Activated naive CD8-positive, alpha-beta T cell (primary cell): ENCODE data around the gene PATJ.
"Not testable (repeated sequence)": the region's sequence is repeated elsewhere in the genome, so short reads cannot be mapped to it uniquely, and the experiment has no call there.

ENCODE experiments used
- H3K27ac Mint-ChIP-seq: one replicate; pipeline ENCODE4 v1.8.0; 2021; ENCODE audit warnings: mixed read lengths
- H3K27me3 Mint-ChIP-seq: one replicate; pipeline ENCODE4 v1.8.0; 2021; ENCODE audit warnings: mixed read lengths
- H3K36me3 Mint-ChIP-seq: one replicate; pipeline ENCODE4 v1.8.0; 2021; ENCODE audit warnings: mixed read lengths
- H3K4me1 Mint-ChIP-seq: one replicate; pipeline ENCODE4 v1.8.0; 2021; ENCODE audit warnings: low read depth, mixed read lengths
- H3K4me3 Mint-ChIP-seq: one replicate; pipeline ENCODE4 v1.8.0; 2021; ENCODE audit warnings: mild to moderate bottlenecking, mixed read lengths
- H3K9me3 Mint-ChIP-seq: one replicate; pipeline ENCODE4 v1.8.0; 2021; ENCODE audit warnings: low read depth, mixed read lengths

The PATJ gene

GRCh38 chr1:61914823-61915482, 172.7 kb downstream of the PATJ start:
- no peaks in the 10 kb centered on the region for H3K9me3 Mint-ChIP-seq
- peaks cover 18% of the 10 kb centered on the region for H3K36me3 Mint-ChIP-seq
- H3K27ac Mint-ChIP-seq = no peak overlapping the region
- H3K27me3 Mint-ChIP-seq = no peaks in the 10 kb centered on the region
- H3K4me3 Mint-ChIP-seq = no peak overlapping the region
- H3K4me1 Mint-ChIP-seq = no peaks in the 10 kb centered on the region

DNA sequence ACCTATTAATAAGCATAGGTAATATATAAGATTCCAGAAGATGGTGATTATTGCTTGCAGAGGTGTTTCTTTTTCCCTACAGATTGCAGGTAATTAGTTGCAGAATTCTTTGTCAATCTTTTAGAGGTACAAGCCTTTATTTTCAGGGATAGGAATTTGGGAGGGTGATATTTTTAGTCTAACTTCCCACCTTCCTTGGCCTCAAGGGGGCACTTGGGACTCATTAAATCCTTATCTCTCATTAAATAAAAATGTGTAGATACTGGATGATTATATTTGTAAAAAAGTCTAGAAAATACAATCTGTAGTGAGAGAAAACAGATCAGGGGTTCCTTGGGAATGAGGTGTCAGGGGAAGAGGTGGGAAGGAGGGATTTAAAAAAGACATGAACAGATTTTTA, 179.2 kb downstream of the PATJ start:
- H3K4me3 Mint-ChIP-seq = no peak overlapping the region
- H3K27ac Mint-ChIP-seq = no peak overlapping the region
- H3K9me3 Mint-ChIP-seq = no peaks in the 10 kb centered on the region
- peaks cover 23% of the 10 kb centered on the region for H3K36me3 Mint-ChIP-seq
- H3K4me1 Mint-ChIP-seq = no peaks in the 10 kb centered on the region
- H3K27me3 Mint-ChIP-seq = no peaks in the 10 kb centered on the region

- H3K36me3 Mint-ChIP-seq = peaks cover 25% of the 10 kb centered on the region
- no peaks in the 10 kb centered on the region for H3K27me3 Mint-ChIP-seq
- H3K27ac Mint-ChIP-seq = no peak overlapping the region
- H3K9me3 Mint-ChIP-seq = no peaks in the 10 kb centered on the region
- H3K4me3 Mint-ChIP-seq = no peak overlapping the region
- H3K4me1 Mint-ChIP-seq = no peaks in the 10 kb centered on the region
Measured at GRCh38 chr1:61922950-61923480, 180.7 kb downstream of the PATJ start.

DNA sequence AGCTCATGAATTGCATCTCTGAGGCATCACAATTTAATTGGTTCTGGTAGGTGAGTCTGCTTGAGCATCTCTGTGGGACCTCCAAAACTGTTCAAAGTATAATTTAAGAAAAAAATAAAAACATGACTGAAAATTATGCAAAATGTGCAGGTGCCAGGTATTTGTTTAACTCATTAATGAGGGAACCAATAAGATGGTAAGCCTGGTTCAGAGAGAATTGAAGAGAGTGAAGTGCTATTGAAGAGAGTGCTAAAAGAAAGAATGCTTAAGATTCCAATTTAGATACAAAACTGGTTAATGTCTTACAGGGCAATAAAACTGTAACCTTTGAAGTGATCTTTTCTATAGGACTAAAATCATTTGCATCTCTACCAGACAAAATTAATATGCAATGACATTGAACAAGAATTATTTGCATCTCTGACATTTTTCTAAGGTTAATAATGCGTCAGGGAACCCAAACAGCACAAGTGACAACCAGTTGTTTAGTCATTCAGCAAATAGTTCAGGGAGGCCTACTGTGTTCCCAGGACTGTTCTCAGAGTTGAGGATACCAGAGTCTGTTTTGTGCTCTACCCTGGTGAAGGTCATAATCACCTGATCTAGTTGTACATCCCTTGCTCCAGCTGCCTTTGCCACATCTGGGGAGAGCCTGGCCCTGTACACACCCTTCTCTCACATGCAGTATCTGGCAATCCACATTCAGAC, 183.5 kb downstream of the PATJ start:
- Mint-ChIP-seq H3K36me3 (peaks cover 31% of the 10 kb centered on the region), H3K9me3 (no peaks in the 10 kb centered on the region), H3K27me3 (no peaks in the 10 kb centered on the region), H3K27ac (no peak overlapping the region), H3K4me3 (no peak overlapping the region), H3K4me1 (no peaks in the 10 kb centered on the region)

DNA sequence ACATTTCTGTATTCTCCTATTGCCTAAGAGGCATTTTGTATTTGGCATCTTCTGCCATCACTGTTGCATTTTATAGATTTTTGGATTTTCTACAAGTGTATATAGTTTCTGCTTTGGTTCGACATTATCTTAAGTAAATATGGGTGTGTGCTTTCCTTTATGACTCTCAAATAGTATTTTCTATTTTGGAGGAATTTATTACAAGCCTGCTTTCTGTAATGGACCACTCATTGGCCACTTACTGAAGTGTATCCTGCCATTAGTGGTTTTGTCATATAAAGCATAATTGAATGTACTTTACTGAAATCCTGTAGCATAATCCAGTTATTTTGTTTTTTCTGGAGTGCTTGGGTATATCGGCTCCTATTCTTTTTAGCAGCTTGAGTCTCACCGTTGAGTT, 184.3 kb downstream of the PATJ start:
- Mint-ChIP-seq H3K27me3 (no peaks in the 10 kb centered on the region), H3K4me3 (no peak overlapping the region), H3K36me3 (peaks cover 28% of the 10 kb centered on the region), H3K4me1 (no peaks in the 10 kb centered on the region), H3K9me3 (no peaks in the 10 kb centered on the region), H3K27ac (no peak overlapping the region)

DNA sequence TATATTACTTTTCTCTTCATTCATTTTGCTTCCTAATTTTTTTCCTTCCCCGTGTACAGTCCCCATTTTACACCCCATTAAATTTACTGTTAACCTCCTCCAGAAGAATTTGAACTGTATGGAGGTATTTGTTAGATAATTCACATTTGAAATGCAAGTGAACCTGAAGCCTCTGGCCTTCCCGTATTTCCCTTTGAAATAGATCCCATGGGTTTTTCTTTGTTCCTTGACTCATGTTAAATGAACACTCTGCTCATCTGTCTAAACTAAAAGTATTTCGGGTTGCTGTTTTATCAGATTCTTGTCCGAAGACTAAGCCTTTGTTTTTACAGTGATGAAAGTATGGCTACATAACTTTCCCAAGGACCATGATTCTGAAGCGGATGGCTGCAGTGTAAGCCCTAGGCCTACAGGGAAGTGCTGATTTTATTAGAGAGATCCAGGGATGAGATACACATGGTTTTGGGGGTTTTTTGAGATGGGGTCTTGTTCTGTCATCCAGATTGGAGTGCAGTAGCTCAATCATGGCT, 187.9 kb downstream of the PATJ start:
- Mint-ChIP-seq H3K9me3 (no peaks in the 10 kb centered on the region), H3K27ac (no peak overlapping the region), H3K27me3 (no peaks in the 10 kb centered on the region), H3K4me1 (peaks cover 3% of the 10 kb centered on the region), H3K4me3 (no peak overlapping the region), H3K36me3 (peaks cover 29% of the 10 kb centered on the region)

GRCh38 chr1:61931587-61932279, 189.5 kb downstream of the PATJ start:
- no peak overlapping the region for H3K4me3 Mint-ChIP-seq
- H3K36me3 Mint-ChIP-seq = peaks cover 31% of the 10 kb centered on the region
- H3K9me3 Mint-ChIP-seq = no peaks in the 10 kb centered on the region
- no peaks in the 10 kb centered on the region for H3K27me3 Mint-ChIP-seq
- peaks cover 3% of the 10 kb centered on the region for H3K4me1 Mint-ChIP-seq
- H3K27ac Mint-ChIP-seq = no peak overlapping the region

- Mint-ChIP-seq H3K4me1 (peaks cover 3% of the 10 kb centered on the region), H3K27me3 (no peaks in the 10 kb centered on the region), H3K27ac (no peak overlapping the region), H3K9me3 (no peaks in the 10 kb centered on the region), H3K36me3 (peaks cover 16% of the 10 kb centered on the region), H3K4me3 (no peak overlapping the region)
Measured at GRCh38 chr1:61935516-61935915, 193.2 kb downstream of the PATJ start.

- Mint-ChIP-seq H3K36me3 (peaks cover 17% of the 10 kb centered on the region), H3K9me3 (no peaks in the 10 kb centered on the region), H3K4me3 (no peak overlapping the region), H3K4me1 (peaks cover 3% of the 10 kb centered on the region), H3K27me3 (no peaks in the 10 kb centered on the region), H3K27ac (no peak overlapping the region)
Measured at GRCh38 chr1:61936839-61937238, 194.6 kb downstream of the PATJ start.

- Mint-ChIP-seq H3K27me3 (no peaks in the 10 kb centered on the region), H3K4me1 (no peaks in the 10 kb centered on the region), H3K4me3 (no peak overlapping the region), H3K36me3 (peaks cover 7% of the 10 kb centered on the region), H3K27ac (no peak overlapping the region), H3K9me3 (no peaks in the 10 kb centered on the region)
Measured at GRCh38 chr1:61941794-61942193, 199.5 kb downstream of the PATJ start.

- Mint-ChIP-seq H3K4me1 (no peaks in the 10 kb centered on the region), H3K36me3 (peaks cover 5% of the 10 kb centered on the region)
Measured at GRCh38 chr1:61942856-61943255, 200.6 kb downstream of the PATJ start.

GRCh38 chr1:61948685-61949084, 206.4 kb downstream of the PATJ start:
- H3K27ac Mint-ChIP-seq, H3K4me1 Mint-ChIP-seq, H3K27me3 Mint-ChIP-seq, H3K36me3 Mint-ChIP-seq, H3K9me3 Mint-ChIP-seq, H3K4me3 Mint-ChIP-seq: not testable (repeated sequence)

More at GRCh38 chr1:61942856-61943255, 200.6 kb downstream of the PATJ start:
- Mint-ChIP-seq H3K4me3 (no peak overlapping the region), H3K27me3 (no peaks in the 10 kb centered on the region), H3K27ac (no peak overlapping the region), H3K9me3 (no peaks in the 10 kb centered on the region)

DNA sequence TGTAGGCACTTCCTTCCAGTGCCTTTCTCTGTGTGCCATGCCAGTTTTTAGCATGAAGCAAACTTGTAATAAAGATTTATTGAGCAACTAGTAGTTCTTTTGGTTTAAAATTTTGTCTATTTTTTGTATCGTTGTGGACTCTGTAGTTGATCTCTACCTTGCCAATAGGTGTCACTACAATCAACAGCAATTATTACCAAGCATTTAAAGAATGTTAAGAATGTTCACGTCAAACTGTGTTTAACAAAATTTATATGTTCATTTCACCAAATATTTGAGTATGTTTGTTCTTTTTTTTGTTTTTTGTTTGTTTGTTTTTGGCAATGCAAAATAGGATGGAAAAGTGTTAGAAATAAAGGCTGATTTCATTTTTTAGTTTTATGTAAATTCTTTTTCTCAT, 208.1 kb downstream of the PATJ start:
- H3K4me1 Mint-ChIP-seq = no peaks in the 10 kb centered on the region
- no peak overlapping the region for H3K4me3 Mint-ChIP-seq
- no peaks in the 10 kb centered on the region for H3K27me3 Mint-ChIP-seq
- no peaks in the 10 kb centered on the region for H3K9me3 Mint-ChIP-seq
- H3K27ac Mint-ChIP-seq = no peak overlapping the region
- peaks cover 2% of the 10 kb centered on the region for H3K36me3 Mint-ChIP-seq

DNA sequence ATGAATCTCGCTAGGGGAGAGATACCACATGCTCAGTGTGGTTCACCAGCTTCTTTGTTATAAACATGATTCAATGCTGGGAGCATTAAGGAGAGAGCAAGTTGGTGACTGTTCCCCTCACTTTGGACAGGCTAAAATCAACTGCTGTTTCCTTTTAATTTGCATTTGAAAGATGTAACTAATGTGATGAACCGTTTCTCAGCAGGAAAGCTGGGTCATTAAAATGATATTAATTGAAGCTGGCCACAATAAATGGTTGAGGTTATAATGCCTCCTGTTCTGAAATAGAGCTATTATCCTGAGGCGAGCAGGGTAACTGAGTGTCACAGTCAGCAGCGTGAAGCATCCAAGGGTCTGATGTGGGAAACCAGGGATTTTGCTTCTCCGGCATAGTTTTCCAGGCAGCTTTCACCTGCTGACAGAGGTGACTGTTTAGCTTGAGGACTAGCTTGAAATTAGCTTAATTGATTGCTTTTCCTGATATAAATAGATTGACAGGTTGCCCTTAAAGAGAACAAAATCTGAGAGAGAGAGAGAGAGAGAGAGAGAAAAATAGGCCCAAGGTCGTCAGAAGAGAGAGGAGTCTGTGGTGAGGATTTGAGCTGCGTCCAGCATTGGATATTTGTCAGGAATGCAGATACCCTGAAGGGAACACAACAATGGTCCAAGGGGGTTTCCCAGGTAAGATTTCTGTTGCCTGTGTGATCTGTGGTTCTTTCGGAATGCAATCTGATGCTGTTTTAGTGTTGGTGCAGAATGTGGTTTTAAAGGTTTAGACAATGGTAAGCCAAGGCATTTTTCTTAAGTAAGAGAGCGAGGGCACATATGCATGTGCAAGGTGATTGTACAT, 209.7 kb downstream of the PATJ start:
- H3K36me3 Mint-ChIP-seq = peaks cover 4% of the 10 kb centered on the region
- H3K27ac Mint-ChIP-seq = no peak overlapping the region
- no peaks in the 10 kb centered on the region for H3K9me3 Mint-ChIP-seq
- H3K27me3 Mint-ChIP-seq = no peaks in the 10 kb centered on the region
- no peaks in the 10 kb centered on the region for H3K4me1 Mint-ChIP-seq
- no peak overlapping the region for H3K4me3 Mint-ChIP-seq
